Activated B cell treated with CpG ODN at 0.5 μM for 24 hours (primary cell): ENCODE measurements around the gene ETV3. TPM values are rescaled to one million over a fixed set of nuclear protein-coding genes. Genes with fewer than 3 reads are reported as not detected.

Source experiments
- ATAC-seq: fragments of 200-7000 bp; cut with Tn5 transposase; one replicate; pipeline ENCODE4 v1.10.0; 2021; ENCODE audit warnings: low read depth, mild to moderate bottlenecking, moderate library complexity
- CTCF ChIA-PET: fragments of 350-600 bp; sonication (Branson Sonifier 250); formaldehyde crosslinking; loops from one replicate; lab custom pipeline; 2021; ENCODE audit warnings: antibody characterized with exemption; lab: Charles Lee
- POLR2A ChIA-PET: fragments of 350-600 bp; sonication (Branson Sonifier 250); formaldehyde crosslinking; loops from one replicate; lab custom pipeline; 2021; ENCODE audit warnings: antibody characterized with exemption; lab: Charles Lee
- DNase-seq: peaks from one replicate; pipeline ENCODE4 v3.0.0; 2022
- H3K27ac Mint-ChIP-seq: one replicate; pipeline ENCODE4 v1.8.0; 2020; ENCODE audit warnings: mixed read lengths
- H3K27me3 Mint-ChIP-seq: one replicate; pipeline ENCODE4 v1.8.0; 2021; ENCODE audit warnings: mixed read lengths
- H3K36me3 Mint-ChIP-seq: one replicate; pipeline ENCODE4 v1.8.0; 2021; ENCODE audit warnings: low read depth, mixed read lengths
- H3K4me1 Mint-ChIP-seq: one replicate; pipeline ENCODE4 v1.8.0; 2021; ENCODE audit warnings: mixed read lengths
- H3K4me3 Mint-ChIP-seq: one replicate; pipeline ENCODE4 v1.8.0; 2020; ENCODE audit warnings: mild to moderate bottlenecking, mixed read lengths
- H3K9me3 Mint-ChIP-seq: one replicate; pipeline ENCODE4 v1.8.0; 2020; ENCODE audit warnings: mixed read lengths
- intact Hi-C: fragments of 100-400 bp; cut with micrococcal nuclease; formaldehyde crosslinking; loops from one replicate; pipeline ENCODE4 v1.15.1; 2024
- total RNA-seq: library from RNA; stranded (reverse); gene quantifications from 2 replicates; pipeline ENCODE4 v1.2.3, GENCODE V29; 2022
- TF ChIP-seq, protein P1 (sequence below): fragments of 200-600 bp; IDR thresholded peaks from one replicate; pipeline ENCODE4 v1.8.0; 2022; ENCODE audit warnings: antibody characterized with exemption, mild to moderate bottlenecking

Gene ETV3
- total RNA-seq, 1 donor from 2014 or later: 31.3 TPM

DNA sequence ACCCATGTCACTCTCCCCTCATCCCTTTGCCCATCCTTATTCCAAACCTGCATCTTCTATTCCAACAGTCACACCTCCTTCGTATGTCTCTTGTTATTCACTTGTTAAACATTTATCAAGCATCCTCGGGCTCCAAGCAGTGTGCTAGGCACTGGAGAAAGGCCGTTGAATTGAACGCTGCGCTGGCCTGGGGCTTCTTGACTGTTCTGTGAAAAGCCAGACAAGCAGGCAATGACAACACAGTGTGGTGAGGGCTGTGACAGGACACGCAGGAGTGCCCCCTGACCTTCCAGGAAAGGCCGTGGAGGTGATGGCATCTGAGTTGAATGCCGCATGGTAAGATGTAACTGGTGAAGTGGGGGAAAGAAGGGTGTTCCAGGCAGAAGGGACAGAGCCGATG is 19.2 kb downstream of the ETV3 start:
- no peak for DNase-seq
- ATAC-seq: no peak
- Mint-ChIP-seq H3K4me1 (peaks cover 16% of the 10 kb centered on the region), H3K36me3 (peaks cover 25% of the 10 kb centered on the region), H3K27me3 (no peaks in the 10 kb centered on the region), H3K9me3 (no peaks in the 10 kb centered on the region), H3K27ac (no peak overlapping the region), H3K4me3 (no peak overlapping the region)
- POLR2A ChIA-PET: no interaction called here
- TF ChIP-seq, protein P1, sequence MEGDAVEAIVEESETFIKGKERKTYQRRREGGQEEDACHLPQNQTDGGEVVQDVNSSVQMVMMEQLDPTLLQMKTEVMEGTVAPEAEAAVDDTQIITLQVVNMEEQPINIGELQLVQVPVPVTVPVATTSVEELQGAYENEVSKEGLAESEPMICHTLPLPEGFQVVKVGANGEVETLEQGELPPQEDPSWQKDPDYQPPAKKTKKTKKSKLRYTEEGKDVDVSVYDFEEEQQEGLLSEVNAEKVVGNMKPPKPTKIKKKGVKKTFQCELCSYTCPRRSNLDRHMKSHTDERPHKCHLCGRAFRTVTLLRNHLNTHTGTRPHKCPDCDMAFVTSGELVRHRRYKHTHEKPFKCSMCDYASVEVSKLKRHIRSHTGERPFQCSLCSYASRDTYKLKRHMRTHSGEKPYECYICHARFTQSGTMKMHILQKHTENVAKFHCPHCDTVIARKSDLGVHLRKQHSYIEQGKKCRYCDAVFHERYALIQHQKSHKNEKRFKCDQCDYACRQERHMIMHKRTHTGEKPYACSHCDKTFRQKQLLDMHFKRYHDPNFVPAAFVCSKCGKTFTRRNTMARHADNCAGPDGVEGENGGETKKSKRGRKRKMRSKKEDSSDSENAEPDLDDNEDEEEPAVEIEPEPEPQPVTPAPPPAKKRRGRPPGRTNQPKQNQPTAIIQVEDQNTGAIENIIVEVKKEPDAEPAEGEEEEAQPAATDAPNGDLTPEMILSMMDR: no peak
- intact Hi-C loops: no loop called here
- CTCF ChIA-PET: no interaction called here

DNA sequence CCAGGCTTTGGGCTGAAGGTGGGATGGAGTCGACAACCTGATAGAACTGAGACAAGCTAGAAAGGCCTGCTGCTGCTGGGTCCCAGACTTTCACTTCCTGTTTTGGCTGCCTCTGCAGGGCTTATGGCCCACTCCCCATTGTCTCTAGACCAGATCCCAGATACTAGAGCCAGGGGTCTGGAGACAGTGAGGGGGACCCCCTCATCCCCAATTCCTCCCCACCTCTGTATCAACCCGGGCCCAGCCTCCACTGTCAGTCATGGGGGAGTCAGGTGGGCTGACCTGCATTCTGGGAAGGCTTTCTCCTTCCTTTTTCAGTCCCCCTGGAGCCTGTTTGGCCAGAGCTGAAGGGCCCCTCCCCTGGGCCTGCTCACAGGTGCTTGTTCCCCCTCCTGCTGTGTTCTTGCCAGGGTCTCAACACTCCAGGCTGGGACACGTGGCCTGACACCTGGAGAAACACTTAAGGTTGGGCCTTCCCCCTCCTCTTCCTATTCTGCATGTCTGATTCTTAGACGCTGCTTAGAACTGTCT is 20.6 kb downstream of the ETV3 start:
- Mint-ChIP-seq H3K4me3 (no peak overlapping the region), H3K4me1 (peaks cover 16% of the 10 kb centered on the region), H3K9me3 (no peaks in the 10 kb centered on the region), H3K27ac (peak overlapping the region; percentile 53), H3K36me3 (peaks cover 11% of the 10 kb centered on the region), H3K27me3 (peaks cover 3% of the 10 kb centered on the region)
- CTCF ChIA-PET: interaction anchor here (0.7 to 1.1 kb wide), 2 partner anchors 27 to 428 kb away, joined by 3 to 5 read pairs; no protein-coding TSS in a partner anchor
- intact Hi-C loops: no loop called here
- POLR2A ChIA-PET: interaction anchor here (0.6 kb wide), 1 partner anchor 18 kb away, joined by 3 read pairs; the partner anchor contains the start of gene ETV3L
- DNase-seq (no peak), ATAC-seq (peak; percentile 81)
- TF ChIP-seq, protein P1: no peak

DNA sequence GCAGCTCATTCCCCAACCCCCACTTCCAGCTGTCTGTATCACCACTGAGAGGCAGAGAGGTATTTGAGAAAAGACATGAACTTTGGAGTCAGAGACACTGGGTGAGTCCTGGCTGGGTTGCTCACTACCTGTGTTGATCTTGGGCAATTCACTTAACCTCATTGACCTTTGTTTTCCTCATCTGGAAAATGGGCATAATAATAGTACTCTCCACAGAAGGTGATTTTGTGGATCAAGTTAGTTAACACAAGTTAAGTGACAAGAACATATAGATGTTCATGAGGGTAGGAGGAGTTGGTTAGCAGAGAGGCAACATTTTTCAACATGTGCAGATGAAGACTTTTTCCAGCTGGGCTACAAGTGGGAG is 21.5 kb downstream of the ETV3 start:
- TF ChIP-seq, protein P1: no peak
- DNase-seq: no peak
- peaks cover 16% of the 10 kb centered on the region for H3K4me1 Mint-ChIP-seq
- ChIA-PET POLR2A (no interaction called here), CTCF (interaction anchor here (1.1 kb wide), 1 partner anchor 26 kb away, joined by 5 read pairs; no protein-coding TSS in a partner anchor)
- H3K27me3 Mint-ChIP-seq: peaks cover 6% of the 10 kb centered on the region
- no peak overlapping the region for H3K4me3 Mint-ChIP-seq
- no peak for ATAC-seq
- H3K9me3 Mint-ChIP-seq: no peaks in the 10 kb centered on the region
- intact Hi-C loops: no loop called here
- peak overlapping the region; percentile 36 for H3K27ac Mint-ChIP-seq
- H3K36me3 Mint-ChIP-seq: peaks cover 4% of the 10 kb centered on the region

DNA sequence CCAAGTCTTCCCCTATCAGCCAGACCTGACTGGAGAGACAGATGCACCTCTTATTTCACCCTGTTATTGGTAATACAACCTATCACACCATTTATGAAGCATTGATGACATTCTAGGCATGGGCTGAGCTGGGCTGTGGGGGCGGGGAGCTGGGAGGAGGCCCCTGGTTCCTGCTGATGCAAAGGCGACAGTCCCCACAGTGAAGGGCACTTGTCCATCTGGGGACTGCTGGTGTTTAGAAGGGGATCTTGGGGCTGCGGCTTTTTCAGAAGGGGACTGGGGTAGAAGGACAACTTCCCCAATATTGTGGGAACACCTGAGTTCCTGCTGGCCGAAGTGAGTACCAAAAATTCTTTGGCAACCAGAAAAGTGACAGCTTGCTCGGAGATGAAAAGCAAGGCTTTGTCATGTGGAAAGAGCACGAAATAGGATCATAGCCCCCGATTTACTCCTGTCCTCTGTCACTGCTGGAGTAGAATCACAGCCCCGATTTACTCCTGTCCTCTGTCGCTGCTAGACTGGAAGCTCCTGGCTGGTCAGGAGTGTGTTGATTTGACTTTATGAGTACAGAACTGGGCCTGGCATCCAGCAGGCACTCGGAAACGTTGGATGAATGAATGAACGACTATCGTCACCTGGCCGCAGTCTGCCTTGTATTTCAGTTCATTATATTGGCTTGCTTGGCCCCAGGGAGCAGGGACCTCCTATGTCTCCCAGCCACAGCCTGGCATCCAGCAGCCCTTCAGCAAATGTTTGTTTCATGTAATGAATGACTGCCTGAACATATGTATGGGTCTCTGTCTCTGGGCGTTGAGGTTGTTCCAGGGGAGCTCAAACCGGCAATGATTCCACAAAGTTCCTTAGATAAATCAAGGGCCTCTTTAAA is 22.1 kb downstream of the ETV3 start:
- DNase-seq (no peak), ATAC-seq (no peak)
- H3K27ac Mint-ChIP-seq: peak overlapping the region; percentile 36
- H3K27me3 Mint-ChIP-seq: peaks cover 12% of the 10 kb centered on the region
- peaks cover 16% of the 10 kb centered on the region for H3K4me1 Mint-ChIP-seq
- intact Hi-C loops: no loop called here
- no peaks in the 10 kb centered on the region for H3K36me3 Mint-ChIP-seq
- H3K9me3 Mint-ChIP-seq: no peaks in the 10 kb centered on the region
- POLR2A ChIA-PET: no interaction called here
- CTCF ChIA-PET: no interaction called here
- TF ChIP-seq, protein P1: no peak
- H3K4me3 Mint-ChIP-seq: no peak overlapping the region

DNA sequence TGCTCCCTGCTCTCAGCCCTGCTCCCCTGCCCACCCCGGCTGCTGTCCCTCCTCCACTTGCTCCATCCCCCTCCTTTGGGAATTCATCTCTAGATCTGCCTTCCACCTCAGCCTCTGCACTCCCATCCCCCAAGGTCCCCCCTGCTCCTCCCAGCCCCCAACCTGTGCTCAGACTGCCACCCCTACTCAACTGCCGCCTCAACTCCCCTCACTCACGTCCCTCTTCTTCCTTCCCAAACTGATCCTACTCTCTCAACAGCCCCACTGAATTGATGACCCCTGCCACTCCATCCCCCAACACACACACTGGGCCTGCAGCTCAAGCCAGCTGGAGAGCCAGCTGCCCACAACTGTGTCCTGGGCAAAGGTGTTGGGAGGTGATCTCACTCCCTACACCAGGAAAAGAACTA is 22.8 kb downstream of the ETV3 start:
- no peaks in the 10 kb centered on the region for H3K36me3 Mint-ChIP-seq
- H3K9me3 Mint-ChIP-seq: no peaks in the 10 kb centered on the region
- CTCF ChIA-PET: no interaction called here
- no peak for DNase-seq
- peaks cover 15% of the 10 kb centered on the region for H3K27me3 Mint-ChIP-seq
- peaks cover 16% of the 10 kb centered on the region for H3K4me1 Mint-ChIP-seq
- POLR2A ChIA-PET: no interaction called here
- H3K4me3 Mint-ChIP-seq: no peak overlapping the region
- no peak for ATAC-seq
- H3K27ac Mint-ChIP-seq: no peak overlapping the region
- TF ChIP-seq, protein P1: no peak
- intact Hi-C loops: no loop called here
